Spleen (tissue), 7 donors: ENCODE data around the gene PRXL2B.

Source experiments
- POLR2A ChIP-seq, 3 donors: fragments of 450-650 bp; IDR thresholded peaks; one replicate each; pipeline ENCODE4 v1.5.1; 2017; ENCODE audit warnings: antibody characterized with exemption in 3 of 3, mild to moderate bottlenecking in 1 of 3
- POLR2AphosphoS5 ChIP-seq, 3 donors: sonication (generic); formaldehyde crosslinking; IDR thresholded peaks; one replicate each; pipeline ENCODE4 v1.5.1; 2017; ENCODE audit warnings: antibody characterized with exemption in 3 of 3
- TF ChIP-seq, protein P1 (sequence below), 11 experiments: fragments of 200-600 bp in 7 of 11; fragments of 450-650 bp in 4 of 11; sonication (generic) in 4 of 11; IDR thresholded peaks in 8 of 11; conservative IDR thresholded peaks in 3 of 11; 1 replicate in 7 of 11; 2 replicates in 4 of 11; pipeline versions ENCODE4 v1.4.0 to v1.8.0; 2016 to 2021; ENCODE audit warnings: antibody characterized with exemption in 11 of 11, inconsistent platforms in 4 of 11, mild to moderate bottlenecking in 1 of 11
- donor health status: DM: no; HTN: no; CAD: no; lungs with moderate emphysema.
- donor health status: DM: no; HTN: no; CAD: no.
- donor health status: DM: no; HTN: no; CAD: no.

- TF ChIP-seq, protein P1, sequence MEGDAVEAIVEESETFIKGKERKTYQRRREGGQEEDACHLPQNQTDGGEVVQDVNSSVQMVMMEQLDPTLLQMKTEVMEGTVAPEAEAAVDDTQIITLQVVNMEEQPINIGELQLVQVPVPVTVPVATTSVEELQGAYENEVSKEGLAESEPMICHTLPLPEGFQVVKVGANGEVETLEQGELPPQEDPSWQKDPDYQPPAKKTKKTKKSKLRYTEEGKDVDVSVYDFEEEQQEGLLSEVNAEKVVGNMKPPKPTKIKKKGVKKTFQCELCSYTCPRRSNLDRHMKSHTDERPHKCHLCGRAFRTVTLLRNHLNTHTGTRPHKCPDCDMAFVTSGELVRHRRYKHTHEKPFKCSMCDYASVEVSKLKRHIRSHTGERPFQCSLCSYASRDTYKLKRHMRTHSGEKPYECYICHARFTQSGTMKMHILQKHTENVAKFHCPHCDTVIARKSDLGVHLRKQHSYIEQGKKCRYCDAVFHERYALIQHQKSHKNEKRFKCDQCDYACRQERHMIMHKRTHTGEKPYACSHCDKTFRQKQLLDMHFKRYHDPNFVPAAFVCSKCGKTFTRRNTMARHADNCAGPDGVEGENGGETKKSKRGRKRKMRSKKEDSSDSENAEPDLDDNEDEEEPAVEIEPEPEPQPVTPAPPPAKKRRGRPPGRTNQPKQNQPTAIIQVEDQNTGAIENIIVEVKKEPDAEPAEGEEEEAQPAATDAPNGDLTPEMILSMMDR (IDR thresholded peaks at IDR 0.05 in 8 of 11, conservative IDR thresholded peaks at IDR 0.05 in 3 of 11), result no peak
- TF ChIP-seq POLR2AphosphoS5 (IDR thresholded peaks at IDR 0.05) (no peak), POLR2A (IDR thresholded peaks at IDR 0.05) (no peak)
Observed at GRCh38 chr1:2628191-2628932, 41.8 kb downstream of the PRXL2B start.
